HEK293 (cell line): ENCODE results near the gene OLIG1.

Experiments
- CTCF ChIA-PET: fragments of 350-600 bp; formaldehyde crosslinking; extraction: SDS; loops from one replicate; lab custom pipeline; 2021; ENCODE audit warnings: antibody characterized with exemption; lab: Yijun Ruan, JAX
- POLR2A ChIA-PET: fragments of 300-600 bp; formaldehyde crosslinking; extraction: SDS; loops from one replicate; lab custom pipeline; 2020; ENCODE audit warnings: antibody characterized with exemption, inconsistent platforms; lab: Yijun Ruan, JAX
- H3K27ac ChIP-seq: fragments of 200-500 bp; sonication (Bioruptor generic); 2 replicates; pipeline ENCODE4 v1.5.1; 2014; ENCODE audit warnings: low read depth, low read length, control low read depth, inconsistent platforms; ENCODE audit errors: extremely low read depth
- H3K36me3 ChIP-seq, 2 experiments: fragments of 200-500 bp in 1 of 2; sonication (Bioruptor generic) in 1 of 2; 1 replicate in 1 of 2; 2 replicates in 1 of 2; pipeline ENCODE4 v1.5.1; 2014 to 2017; ENCODE audit warnings: inconsistent platforms in 2 of 2, low read length in 2 of 2; ENCODE audit not compliant: control insufficient read depth in 2 of 2, insufficient read depth in 1 of 2
- H3K4me1 ChIP-seq: fragments of 200-500 bp; sonication (Bioruptor generic); 2 replicates; pipeline ENCODE4 v1.5.1; 2014; ENCODE audit warnings: mild to moderate bottlenecking, low read length, inconsistent platforms; ENCODE audit not compliant: control insufficient read depth, insufficient read depth
- H3K4me3 ChIP-seq: 2 replicates; pipeline ENCODE4 v1.5.1; 2011; ENCODE audit warnings: low read depth, mild to moderate bottlenecking, control low read depth, low read length, moderate library complexity
- H3K9me3 ChIP-seq: fragments of 200-500 bp; sonication (Bioruptor generic); 2 replicates; pipeline ENCODE4 v1.5.1; 2014; ENCODE audit warnings: low read depth, low read length, inconsistent platforms; ENCODE audit not compliant: control insufficient read depth, insufficient read depth
- CTCF ChIP-seq: fragments of 450-650 bp; formaldehyde crosslinking; IDR thresholded peaks from 2 replicates; pipeline ENCODE4 v1.5.1; 2016; ENCODE audit warnings: missing biosample characterization, missing genetic modification characterization
- HOXC10 ChIP-seq: sonication (generic); formaldehyde crosslinking; IDR thresholded peaks from 2 replicates; pipeline ENCODE4 v1.8.1; 2023; ENCODE audit warnings: mild to moderate bottlenecking, missing genetic modification reagents
- KLF17 ChIP-seq: fragments of 450-650 bp; formaldehyde crosslinking; IDR thresholded peaks from 2 replicates; pipeline ENCODE4 v1.5.1; 2016; ENCODE audit warnings: missing biosample characterization, missing genetic modification characterization
- MZF1 ChIP-seq: fragments of 450-650 bp; formaldehyde crosslinking; IDR thresholded peaks from 2 replicates; pipeline ENCODE4 v1.5.1; 2017; ENCODE audit warnings: missing biosample characterization, missing genetic modification characterization, borderline replicate concordance
- OSR2 ChIP-seq: fragments of 450-650 bp; formaldehyde crosslinking; IDR thresholded peaks from 2 replicates; pipeline ENCODE4 v1.5.1; 2016; ENCODE audit warnings: missing biosample characterization, missing genetic modification characterization
- SCRT2 ChIP-seq: fragments of 450-650 bp; formaldehyde crosslinking; IDR thresholded peaks from 2 replicates; pipeline ENCODE4 v1.5.1; 2016; ENCODE audit warnings: missing biosample characterization, missing genetic modification characterization
- YY2 ChIP-seq: fragments of 450-650 bp; formaldehyde crosslinking; IDR thresholded peaks from 2 replicates; pipeline ENCODE4 v1.5.1; 2016; ENCODE audit warnings: missing biosample characterization, missing genetic modification characterization
- ZBTB10 ChIP-seq: fragments of 450-650 bp; formaldehyde crosslinking; IDR thresholded peaks from 2 replicates; pipeline ENCODE4 v1.5.1; 2016; ENCODE audit warnings: missing biosample characterization, missing genetic modification characterization
- ZBTB21 ChIP-seq: fragments of 450-650 bp; formaldehyde crosslinking; IDR thresholded peaks from 2 replicates; pipeline ENCODE4 v1.5.1; 2017; ENCODE audit warnings: missing biosample characterization, missing genetic modification characterization
- ZBTB48 ChIP-seq: fragments of 450-650 bp; formaldehyde crosslinking; IDR thresholded peaks from 2 replicates; pipeline ENCODE4 v1.5.1; 2016; ENCODE audit warnings: missing biosample characterization, missing genetic modification characterization
- ZBTB49 ChIP-seq: fragments of 450-650 bp; formaldehyde crosslinking; IDR thresholded peaks from 2 replicates; pipeline ENCODE4 v1.5.1; 2016; ENCODE audit warnings: missing biosample characterization, missing genetic modification characterization, low read depth
- ZBTB8A ChIP-seq: fragments of 450-650 bp; formaldehyde crosslinking; IDR thresholded peaks from 2 replicates; pipeline ENCODE4 v1.5.1; 2016; ENCODE audit warnings: missing biosample characterization, missing genetic modification characterization
- ZNF10 ChIP-seq: fragments of 450-650 bp; formaldehyde crosslinking; IDR thresholded peaks from 2 replicates; pipeline ENCODE4 v1.5.1; 2017; ENCODE audit warnings: missing biosample characterization, missing genetic modification characterization
- ZNF184 ChIP-seq: fragments of 450-650 bp; IDR thresholded peaks from 2 replicates; pipeline ENCODE4 v1.5.1; 2018; ENCODE audit warnings: missing biosample characterization, mild to moderate bottlenecking, missing genetic modification characterization
- ZNF2 ChIP-seq: fragments of 450-650 bp; formaldehyde crosslinking; IDR thresholded peaks from 2 replicates; pipeline ENCODE4 v1.5.1; 2016; ENCODE audit warnings: missing biosample characterization, missing genetic modification characterization
- ZNF24 ChIP-seq: fragments of 450-650 bp; formaldehyde crosslinking; IDR thresholded peaks from 2 replicates; pipeline ENCODE4 v1.5.1; 2016; ENCODE audit warnings: missing biosample characterization, missing genetic modification characterization
- ZNF391 ChIP-seq: fragments of 450-650 bp; formaldehyde crosslinking; IDR thresholded peaks from 2 replicates; pipeline ENCODE4 v1.5.1; 2016; ENCODE audit warnings: low read depth, missing biosample characterization, missing genetic modification characterization, borderline replicate concordance
- ZNF394 ChIP-seq: fragments of 450-650 bp; formaldehyde crosslinking; IDR thresholded peaks from 2 replicates; pipeline ENCODE4 v1.5.1; 2016; ENCODE audit warnings: missing biosample characterization, missing genetic modification characterization, mild to moderate bottlenecking, moderate library complexity, borderline replicate concordance
- ZNF561 ChIP-seq: fragments of 450-650 bp; IDR thresholded peaks from 2 replicates; pipeline ENCODE4 v1.5.1; 2018; ENCODE audit warnings: missing biosample characterization, missing genetic modification characterization, borderline replicate concordance
- ZNF596 ChIP-seq: fragments of 450-650 bp; IDR thresholded peaks from 2 replicates; pipeline ENCODE4 v1.5.0; 2018; ENCODE audit warnings: missing biosample characterization, mild to moderate bottlenecking, missing genetic modification characterization, moderate library complexity
- ZNF654 ChIP-seq: fragments of 450-650 bp; formaldehyde crosslinking; IDR thresholded peaks from 2 replicates; pipeline ENCODE4 v1.5.1; 2016; ENCODE audit warnings: low read depth, missing biosample characterization, missing genetic modification characterization
- ZNF776 ChIP-seq: fragments of 450-650 bp; formaldehyde crosslinking; IDR thresholded peaks from 2 replicates; pipeline ENCODE4 v1.5.0; 2017; ENCODE audit warnings: missing biosample characterization, missing genetic modification characterization, borderline replicate concordance
- ZNF777 ChIP-seq: fragments of 450-650 bp; formaldehyde crosslinking; IDR thresholded peaks from 2 replicates; pipeline ENCODE4 v1.5.1; 2017; ENCODE audit warnings: missing biosample characterization, missing genetic modification characterization, borderline replicate concordance
- ZSCAN23 ChIP-seq: fragments of 450-650 bp; formaldehyde crosslinking; IDR thresholded peaks from 2 replicates; pipeline ENCODE4 v1.5.1; 2016; ENCODE audit warnings: missing biosample characterization, missing genetic modification characterization
- ZSCAN30 ChIP-seq: fragments of 450-650 bp; IDR thresholded peaks from 2 replicates; pipeline ENCODE4 v1.5.1; 2018; ENCODE audit warnings: missing biosample characterization, mild to moderate bottlenecking, missing genetic modification characterization, moderate library complexity
- ZSCAN4 ChIP-seq: fragments of 450-650 bp; formaldehyde crosslinking; IDR thresholded peaks from 2 replicates; pipeline ENCODE4 v1.5.1; 2017; ENCODE audit warnings: missing biosample characterization, missing genetic modification characterization

The OLIG1 gene

GRCh38 chr21:33024201-33025103 is 45.5 kb upstream of the OLIG1 start (continued):
- no peak for TF ChIP-seq ZNF776 (tag by site-specific recombination)

- Histone ChIP-seq H3K9me3 (no peaks in the 10 kb centered on the region), H3K4me1 (no peaks in the 10 kb centered on the region), H3K4me3 (peak overlapping the region; percentile 48), H3K27ac (no peak overlapping the region; the same call in 1 of the 2 replicates), H3K36me3 (no peaks in the 10 kb centered on the region)
- CTCF ChIA-PET = interaction anchor here (0.8 to 2.8 kb wide), 16 partner anchors 8 to 172 kb away, joined by 3 to 15 read pairs (median 5); no protein-coding TSS in a partner anchor
- 0 out of 2 replicates have a peak, but pooled peaks have one; percentile 7 for TF ChIP-seq ZSCAN4 (tag by site-specific recombination)
- TF ChIP-seq ZBTB48 (tag by site-specific recombination) = no peak
- TF ChIP-seq ZBTB10 (tag by site-specific recombination) = 0 out of 2 replicates have a peak, but pooled peaks have one; percentile 15
- TF ChIP-seq ZNF24 (tag by site-specific recombination) = peak; percentile 49; the same call in 1 of the 2 replicates
- no peak for TF ChIP-seq ZBTB21 (tag by site-specific recombination)
- 0 out of 2 replicates have a peak, but pooled peaks have one; percentile 24 for TF ChIP-seq ZNF391 (tag by site-specific recombination)
- TF ChIP-seq HOXC10 (CRISPR knock-in tag) = no peak
- TF ChIP-seq ZSCAN30 (tag by site-specific recombination) = peak; percentile 75; the same call in 1 of the 2 replicates
- TF ChIP-seq CTCF (tag by site-specific recombination) = peak; percentile 67
- peak; percentile 73 for TF ChIP-seq ZNF2 (tag by site-specific recombination)
- TF ChIP-seq ZBTB49 (tag by site-specific recombination) = no peak
- peak; percentile 11; the same call in 1 of the 2 replicates for TF ChIP-seq ZNF394 (tag by site-specific recombination)
- TF ChIP-seq ZNF777 (tag by site-specific recombination) = peak; percentile 98
- TF ChIP-seq ZNF654 (tag by site-specific recombination) = peak; percentile 54
- TF ChIP-seq MZF1 (tag by site-specific recombination) = 0 out of 2 replicates have a peak, but pooled peaks have one; percentile 70
- peak; percentile 60 for TF ChIP-seq SCRT2
- peak; percentile 62 for TF ChIP-seq OSR2 (tag by site-specific recombination)
- TF ChIP-seq ZNF184 (tag by site-specific recombination) = 0 out of 2 replicates have a peak, but pooled peaks have one; percentile 1
- peak; percentile 37; the same call in 1 of the 2 replicates for TF ChIP-seq ZNF561
- TF ChIP-seq ZNF596 (tag by site-specific recombination) = 0 out of 2 replicates have a peak, but pooled peaks have one; percentile 21
- TF ChIP-seq YY2 (tag by site-specific recombination) = no peak
- no peak for TF ChIP-seq ZBTB8A
- peak; percentile 63 for TF ChIP-seq ZSCAN23 (tag by site-specific recombination)
- peak; percentile 34; the same call in 1 of the 2 replicates for TF ChIP-seq ZNF10 (tag by site-specific recombination)
- TF ChIP-seq KLF17 = peak; percentile 40; the same call in 1 of the 2 replicates
- POLR2A ChIA-PET = interaction anchor here (0.6 to 2.1 kb wide), 11 partner anchors 8 to 948 kb away, joined by 3 to 11 read pairs (median 4); partner anchors contain the start of gene TMEM50B
These were observed 44.8 kb upstream of the OLIG1 start for GRCh38 chr21:33025106-33025488.
